ENCODE measurements around the gene TMLHE. TPM values are rescaled to one million over a fixed set of nuclear protein-coding genes. Genes with fewer than 3 reads are reported as not detected.
A peak's percentile ranks its signal among the peaks of the same experiment; 100 is the strongest.
"Not testable (repeated sequence)": the region's sequence is repeated elsewhere in the genome, so short reads cannot be mapped to it uniquely, and the experiment has no call there.

TMLHE gene
- total RNA-seq, 2 experiments from 2014 or later: 13.3 to 16.5 TPM

DNA sequence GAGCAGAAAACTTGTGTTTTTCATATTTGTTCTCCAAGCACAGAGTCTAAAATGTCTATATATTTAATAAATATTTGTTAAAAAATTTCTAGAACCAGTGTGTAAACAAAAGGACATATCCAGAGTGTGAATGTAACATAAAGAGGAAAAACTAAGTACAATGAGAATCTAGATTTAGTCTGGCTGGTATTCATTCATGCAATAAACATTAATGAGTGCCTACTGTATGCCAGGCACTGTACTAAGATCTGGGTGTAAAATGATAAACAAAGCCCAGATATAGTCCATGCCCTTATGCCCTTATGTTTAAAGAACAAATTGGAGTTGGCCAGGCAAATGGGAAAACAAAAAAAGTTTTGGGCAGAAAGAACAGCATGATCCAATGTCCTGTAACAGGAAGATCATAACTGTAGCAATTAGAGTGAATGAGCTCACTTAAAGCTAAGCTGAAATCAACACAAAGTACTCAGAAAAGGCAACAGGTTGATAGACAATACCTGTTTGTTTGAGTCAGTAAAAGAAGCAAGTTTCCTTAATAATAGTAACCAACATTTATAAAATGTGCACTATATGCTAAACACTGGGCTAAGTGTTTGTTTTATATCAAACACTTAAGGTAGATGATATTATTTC, 1.3 kb upstream of the TMLHE start:
- intact Hi-C loops (cut with DNase I, micrococcal nuclease): loop anchor here in 1 of 2 experiments (5.0 kb wide), 1 partner anchor 397 kb away; the partner anchor contains the start of gene VBP1
- POLR2A ChIA-PET: no interaction called here
- no peak overlapping the region for H3K27ac Mint-ChIP-seq
- DNase-seq (no peak), ATAC-seq (no peak)
- peaks cover 15% of the 10 kb centered on the region for H3K4me1 Mint-ChIP-seq
- peak overlapping the region; percentile 35 for H3K4me3 Mint-ChIP-seq
- no peaks in the 10 kb centered on the region for H3K9me3 Mint-ChIP-seq (ENCODE audit: low read depth)
- no peaks in the 10 kb centered on the region for H3K27me3 Mint-ChIP-seq
- CTCF ChIA-PET: no interaction called here
- H3K36me3 Mint-ChIP-seq (ENCODE audit: low read depth): peaks cover 3% of the 10 kb centered on the region

DNA sequence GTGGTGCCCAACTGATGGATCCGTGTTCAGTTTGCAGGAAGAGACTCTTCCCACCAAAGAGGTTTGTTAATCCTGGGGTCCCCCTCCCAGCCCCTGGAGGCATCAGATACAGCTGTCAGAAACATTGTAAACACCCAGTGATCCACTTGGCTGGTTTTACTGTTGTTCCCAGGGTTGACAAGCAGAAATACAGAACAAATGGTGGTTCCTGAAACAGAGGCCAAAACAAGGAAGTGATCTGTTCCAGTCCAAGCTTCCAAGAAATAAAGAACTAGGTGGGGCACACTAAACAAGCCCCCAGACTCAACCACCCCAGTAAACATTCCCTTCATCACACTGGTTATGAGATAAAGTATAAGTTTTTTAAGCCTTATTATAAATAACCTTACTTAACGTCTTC, 1.4 kb downstream of the TMLHE start:
- H3K36me3 Mint-ChIP-seq (ENCODE audit: low read depth): peaks cover 14% of the 10 kb centered on the region
- H3K4me1 Mint-ChIP-seq: peaks cover 31% of the 10 kb centered on the region

DNA sequence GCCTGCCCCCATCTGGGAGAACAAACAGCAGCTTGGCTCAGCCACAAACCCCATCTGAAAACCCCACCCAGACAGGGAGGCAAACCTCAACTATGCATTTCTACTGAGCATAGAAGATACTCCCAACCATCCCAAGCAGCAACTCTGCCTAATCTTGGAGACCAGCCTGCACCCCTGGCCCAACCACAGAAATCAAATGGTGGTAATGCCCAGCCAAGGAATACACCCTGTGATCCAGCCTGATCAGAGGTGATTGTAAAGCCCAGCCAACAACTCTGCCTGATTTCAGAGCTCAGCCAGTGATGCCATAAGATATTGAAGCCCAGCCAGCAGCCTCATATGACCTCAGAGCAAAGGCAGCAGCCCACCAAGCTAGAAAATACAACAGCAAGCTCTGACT, 19.8 kb downstream of the TMLHE start:
- peaks cover 22% of the 10 kb centered on the region for H3K9me3 Mint-ChIP-seq (ENCODE audit: low read depth)
- POLR2A ChIA-PET: no interaction called here

More for the DNA sequence above, 1.4 kb downstream of the TMLHE start:
- H3K27ac Mint-ChIP-seq: no peak overlapping the region
- ChIA-PET CTCF (no interaction called here), POLR2A (no interaction called here)
- H3K4me3 Mint-ChIP-seq: peak overlapping the region; percentile 90
- intact Hi-C loops (cut with DNase I, micrococcal nuclease): loop anchor here in 1 of 2 experiments (5.0 kb wide), 1 partner anchor 394 kb away; the partner anchor contains the start of gene VBP1
- DNase-seq: no peak
- ATAC-seq: no peak
- peaks cover 9% of the 10 kb centered on the region for H3K9me3 Mint-ChIP-seq (ENCODE audit: low read depth)
- H3K27me3 Mint-ChIP-seq: no peaks in the 10 kb centered on the region

DNA sequence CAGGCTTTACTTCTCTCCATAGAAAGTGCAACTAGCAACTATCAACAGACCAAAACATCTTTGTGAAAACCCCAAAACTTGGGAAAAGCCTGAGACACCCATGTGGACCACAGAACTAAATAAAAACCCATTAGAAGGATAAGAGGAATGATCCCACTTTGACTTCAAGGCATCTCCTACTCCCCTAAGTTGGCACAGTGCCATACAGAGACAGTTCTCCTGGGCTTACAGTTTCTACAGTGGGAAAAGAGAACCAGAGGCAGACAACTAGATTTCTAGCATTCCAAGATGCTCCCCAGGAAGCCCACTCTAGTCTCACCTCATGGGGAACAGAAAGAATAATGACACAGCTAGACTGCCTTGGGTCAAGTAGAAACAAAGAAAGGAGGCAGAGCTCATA, 20.4 kb downstream of the TMLHE start:
- ATAC-seq: no peak
- Mint-ChIP-seq H3K27me3 (no peaks in the 10 kb centered on the region), H3K4me1 (no peaks in the 10 kb centered on the region), H3K36me3 (ENCODE audit: low read depth) (peaks cover 27% of the 10 kb centered on the region), H3K27ac (no peak overlapping the region), H3K4me3 (no peak overlapping the region), H3K9me3 (ENCODE audit: low read depth) (peaks cover 21% of the 10 kb centered on the region)
- ChIA-PET CTCF (no interaction called here), POLR2A (no interaction called here)
- no peak for DNase-seq
- intact Hi-C loops (cut with DNase I, micrococcal nuclease): no loop called here

More for the DNA sequence above, 19.8 kb downstream of the TMLHE start:
- ATAC-seq (no peak), DNase-seq (no peak)
- no peaks in the 10 kb centered on the region for H3K4me1 Mint-ChIP-seq
- CTCF ChIA-PET: no interaction called here
- peaks cover 24% of the 10 kb centered on the region for H3K36me3 Mint-ChIP-seq (ENCODE audit: low read depth)
- H3K27me3 Mint-ChIP-seq: no peaks in the 10 kb centered on the region
- H3K4me3 Mint-ChIP-seq: no peak overlapping the region
- no peak overlapping the region for H3K27ac Mint-ChIP-seq
- intact Hi-C loops (cut with DNase I, micrococcal nuclease): no loop called here

DNA sequence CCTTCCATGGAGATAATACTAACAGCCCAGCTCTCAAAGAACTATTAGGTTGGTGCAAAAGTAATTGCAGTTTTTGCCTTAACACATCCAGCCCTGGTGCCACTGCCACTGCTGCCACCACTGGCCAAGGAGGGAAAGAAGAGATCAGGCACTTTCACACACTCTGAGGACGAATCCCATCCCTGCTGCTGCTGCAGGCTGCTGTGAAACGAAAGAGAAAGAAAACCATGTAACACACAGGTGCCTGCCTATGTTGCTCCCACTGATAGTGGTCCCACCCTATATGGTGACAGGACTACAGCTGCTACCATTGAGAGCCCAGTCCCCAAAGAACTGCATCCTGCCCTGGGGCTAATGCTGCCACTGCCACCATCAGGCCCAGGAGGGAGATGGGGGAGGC, 35.1 kb downstream of the TMLHE start:
- intact Hi-C loops (cut with DNase I, micrococcal nuclease): no loop called here
- H3K4me1 Mint-ChIP-seq: peaks cover 12% of the 10 kb centered on the region
- peaks cover 5% of the 10 kb centered on the region for H3K9me3 Mint-ChIP-seq (ENCODE audit: low read depth)
- no peaks in the 10 kb centered on the region for H3K27me3 Mint-ChIP-seq
- ATAC-seq (peak; percentile 53), DNase-seq (peak; percentile 18)
- POLR2A ChIA-PET: no interaction called here
- H3K27ac Mint-ChIP-seq: no peak overlapping the region
- H3K4me3 Mint-ChIP-seq: no peak overlapping the region
- CTCF ChIA-PET: no interaction called here
- H3K36me3 Mint-ChIP-seq (ENCODE audit: low read depth): peaks cover 15% of the 10 kb centered on the region

DNA sequence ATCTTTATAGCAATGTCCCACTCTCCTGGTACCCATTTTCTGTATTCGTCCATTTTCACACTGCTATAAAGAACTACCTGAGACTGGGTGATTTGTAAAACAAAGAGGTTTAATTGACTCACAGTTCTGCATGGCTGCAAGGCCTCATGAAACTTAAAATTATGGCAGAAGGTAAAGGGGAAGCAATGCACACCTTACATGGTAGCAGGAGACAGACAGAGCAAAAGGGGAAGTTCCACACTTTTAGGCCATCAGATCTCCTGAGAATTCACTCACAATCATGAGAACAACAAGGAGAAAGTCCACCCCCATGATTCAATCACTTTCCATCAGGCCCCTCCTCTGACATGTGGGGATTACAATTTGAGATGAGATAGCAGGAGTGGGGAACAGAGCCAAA, 49.7 kb downstream of the TMLHE start:
- Mint-ChIP-seq H3K9me3 (ENCODE audit: low read depth) (peaks cover 7% of the 10 kb centered on the region), H3K4me3 (no peak overlapping the region), H3K36me3 (ENCODE audit: low read depth) (peaks cover 37% of the 10 kb centered on the region), H3K4me1 (no peaks in the 10 kb centered on the region), H3K27me3 (no peaks in the 10 kb centered on the region), H3K27ac (no peak overlapping the region)
- ChIA-PET POLR2A (no interaction called here), CTCF (no interaction called here)
- intact Hi-C loops (cut with DNase I, micrococcal nuclease): no loop called here
- no peak for DNase-seq
- no peak for ATAC-seq

DNA sequence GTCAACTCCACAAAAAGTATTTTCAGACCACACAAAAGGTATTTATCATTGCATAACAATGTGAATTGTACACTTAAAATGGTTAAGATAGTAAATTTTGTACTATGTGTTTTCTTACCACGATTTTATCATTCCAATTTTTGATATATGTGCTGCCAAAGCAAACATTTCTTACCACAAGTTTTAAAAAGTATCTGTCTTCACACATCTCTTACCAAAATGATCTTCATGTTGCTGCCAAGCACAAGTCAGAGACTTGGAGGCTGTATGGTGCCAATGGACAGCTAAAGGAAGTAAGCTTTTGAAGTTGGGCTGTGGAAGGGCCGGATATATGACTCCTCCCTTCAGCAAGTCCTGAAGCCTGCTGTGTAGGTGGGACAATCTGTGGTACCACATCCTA, 67.9 kb downstream of the TMLHE start:
- Mint-ChIP-seq H3K4me1 (no peaks in the 10 kb centered on the region), H3K4me3 (no peak overlapping the region), H3K36me3 (ENCODE audit: low read depth) (peaks cover 41% of the 10 kb centered on the region), H3K27me3 (no peaks in the 10 kb centered on the region), H3K27ac (no peak overlapping the region), H3K9me3 (ENCODE audit: low read depth) (peaks cover 13% of the 10 kb centered on the region)
- ChIA-PET CTCF (no interaction called here), POLR2A (no interaction called here)
- DNase-seq (no peak), ATAC-seq (no peak)
- intact Hi-C loops (cut with DNase I, micrococcal nuclease): no loop called here

DNA sequence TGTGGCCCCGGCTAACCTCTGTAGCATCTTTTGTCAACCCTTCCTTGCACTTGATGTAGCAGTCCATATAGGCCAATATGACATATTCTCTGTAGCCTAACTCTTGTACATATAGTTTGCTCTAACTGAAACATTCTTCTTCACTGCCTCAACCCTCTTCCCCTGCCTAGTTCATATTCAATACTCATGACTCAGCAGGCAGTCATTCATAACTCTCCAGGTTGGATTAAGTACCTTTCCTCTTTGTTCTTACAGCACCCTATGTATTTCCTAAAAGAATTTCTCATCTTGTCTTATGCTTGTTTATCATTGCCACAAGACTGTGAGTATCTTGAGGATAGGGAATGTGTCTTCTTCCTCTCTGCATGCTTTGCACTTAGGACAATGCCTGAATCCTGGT, 76.9 kb downstream of the TMLHE start:
- H3K36me3 Mint-ChIP-seq (ENCODE audit: low read depth): peaks cover 14% of the 10 kb centered on the region
- DNase-seq (no peak), ATAC-seq (no peak)
- H3K4me1 Mint-ChIP-seq: no peaks in the 10 kb centered on the region
- ChIA-PET CTCF (no interaction called here), POLR2A (no interaction called here)
- H3K27me3 Mint-ChIP-seq: no peaks in the 10 kb centered on the region
- no peak overlapping the region for H3K4me3 Mint-ChIP-seq
- intact Hi-C loops (cut with DNase I, micrococcal nuclease): no loop called here
- no peak overlapping the region for H3K27ac Mint-ChIP-seq
- H3K9me3 Mint-ChIP-seq (ENCODE audit: low read depth): no peaks in the 10 kb centered on the region

DNA sequence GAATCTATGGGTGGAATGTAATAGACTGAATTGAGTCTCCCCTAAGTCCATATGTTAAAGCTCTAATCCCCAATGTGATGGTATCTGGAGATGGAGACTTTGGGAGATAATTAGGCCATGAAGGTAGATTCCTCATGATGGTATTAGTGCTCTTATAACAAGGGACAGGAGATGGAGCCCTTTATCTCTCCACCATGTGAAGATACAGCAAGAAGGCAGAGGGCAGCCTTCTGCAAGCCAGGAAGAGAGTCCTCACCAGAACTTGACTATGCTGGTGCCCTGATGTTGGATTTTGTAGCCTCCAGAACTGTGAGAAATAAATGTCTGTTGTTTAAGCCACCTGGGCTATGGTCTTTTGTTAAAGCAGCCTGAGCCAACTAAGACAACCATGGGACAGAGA, 78.0 kb downstream of the TMLHE start:
- Mint-ChIP-seq H3K27me3 (no peaks in the 10 kb centered on the region), H3K27ac (no peak overlapping the region), H3K4me3 (no peak overlapping the region), H3K4me1 (no peaks in the 10 kb centered on the region), H3K9me3 (ENCODE audit: low read depth) (no peaks in the 10 kb centered on the region), H3K36me3 (ENCODE audit: low read depth) (peaks cover 18% of the 10 kb centered on the region)
- DNase-seq (no peak), ATAC-seq (no peak)
- CTCF ChIA-PET: no interaction called here
- intact Hi-C loops (cut with DNase I, micrococcal nuclease): no loop called here
- POLR2A ChIA-PET: no interaction called here

DNA sequence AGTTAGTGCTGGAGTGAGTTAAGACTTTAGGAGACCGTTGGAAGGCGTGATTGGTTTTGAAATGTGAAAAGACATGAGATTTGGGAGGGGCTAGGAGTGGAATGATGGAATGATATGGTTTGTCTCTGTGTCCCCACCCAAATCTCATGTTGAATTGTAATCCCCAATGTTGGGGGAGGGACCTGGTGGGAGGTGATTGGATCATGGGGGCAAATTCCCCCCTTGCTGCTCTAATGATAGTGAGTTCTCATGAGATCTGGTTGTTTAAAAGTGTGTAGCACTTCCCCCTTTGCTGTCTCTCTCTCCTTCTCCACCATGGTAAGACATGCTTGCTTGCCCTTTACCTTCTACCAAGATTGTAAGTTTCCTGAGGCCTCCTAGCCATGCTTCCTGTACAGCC, 85.7 kb downstream of the TMLHE start:
- H3K27ac Mint-ChIP-seq; H3K4me3 Mint-ChIP-seq; H3K27me3 Mint-ChIP-seq; DNase-seq; H3K4me1 Mint-ChIP-seq; intact Hi-C loops (cut with DNase I, micrococcal nuclease); ATAC-seq; POLR2A ChIA-PET; CTCF ChIA-PET; H3K9me3 Mint-ChIP-seq (ENCODE audit: low read depth): not testable (repeated sequence)
- peaks cover 58% of the 10 kb centered on the region for H3K36me3 Mint-ChIP-seq (ENCODE audit: low read depth)

DNA sequence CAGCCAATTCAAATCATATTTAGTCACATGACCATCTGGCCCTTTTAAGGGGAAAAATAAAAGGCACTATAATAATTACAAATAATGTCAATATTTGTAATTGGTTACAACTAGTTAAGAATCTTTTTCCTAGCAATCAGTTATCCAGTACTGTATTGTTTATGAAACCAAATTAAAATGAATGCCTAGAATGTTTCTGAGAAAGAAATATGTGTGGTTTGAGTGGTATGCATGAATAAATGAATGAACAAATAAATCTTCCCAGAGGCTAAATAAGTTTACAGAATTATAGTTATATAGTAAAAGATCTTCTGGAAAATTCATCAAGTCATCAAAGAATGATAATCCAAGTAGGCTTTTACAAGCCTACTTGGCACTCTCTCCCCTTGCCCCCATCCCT, 98.5 kb downstream of the TMLHE start:
- Mint-ChIP-seq H3K4me1 (no peaks in the 10 kb centered on the region), H3K27me3 (no peaks in the 10 kb centered on the region), H3K9me3 (ENCODE audit: low read depth) (no peaks in the 10 kb centered on the region), H3K27ac (no peak overlapping the region), H3K36me3 (ENCODE audit: low read depth) (peaks cover 28% of the 10 kb centered on the region), H3K4me3 (no peak overlapping the region)
- ATAC-seq: no peak
- ChIA-PET POLR2A (no interaction called here), CTCF (no interaction called here)
- no peak for DNase-seq
- intact Hi-C loops (cut with DNase I, micrococcal nuclease): no loop called here

DNA sequence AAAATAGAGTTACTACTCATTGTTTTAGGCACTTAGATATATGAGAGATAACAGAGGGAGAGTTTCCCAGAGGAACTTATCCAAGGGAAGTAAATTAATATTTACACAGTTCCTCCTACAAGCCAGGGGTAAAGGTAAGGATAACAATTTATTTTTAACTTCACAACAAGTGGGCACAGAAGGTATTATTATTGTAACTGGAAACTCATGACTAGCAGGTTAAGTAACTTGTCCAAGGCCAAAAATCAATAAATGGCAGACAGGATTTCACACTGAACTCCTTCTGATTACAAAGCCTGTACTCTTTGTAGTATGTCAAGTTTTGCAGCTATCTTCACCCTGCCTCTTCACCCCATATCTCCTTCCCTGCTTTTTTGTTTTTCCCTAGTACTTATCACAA, 107.5 kb downstream of the TMLHE start:
- H3K27ac Mint-ChIP-seq: no peak overlapping the region
- H3K9me3 Mint-ChIP-seq (ENCODE audit: low read depth): no peaks in the 10 kb centered on the region
- no peaks in the 10 kb centered on the region for H3K4me1 Mint-ChIP-seq
- DNase-seq (no peak), ATAC-seq (no peak)
- H3K36me3 Mint-ChIP-seq (ENCODE audit: low read depth): peaks cover 18% of the 10 kb centered on the region
- no peaks in the 10 kb centered on the region for H3K27me3 Mint-ChIP-seq
- intact Hi-C loops (cut with DNase I, micrococcal nuclease): no loop called here
- ChIA-PET POLR2A (no interaction called here), CTCF (no interaction called here)
- H3K4me3 Mint-ChIP-seq: no peak overlapping the region

DNA sequence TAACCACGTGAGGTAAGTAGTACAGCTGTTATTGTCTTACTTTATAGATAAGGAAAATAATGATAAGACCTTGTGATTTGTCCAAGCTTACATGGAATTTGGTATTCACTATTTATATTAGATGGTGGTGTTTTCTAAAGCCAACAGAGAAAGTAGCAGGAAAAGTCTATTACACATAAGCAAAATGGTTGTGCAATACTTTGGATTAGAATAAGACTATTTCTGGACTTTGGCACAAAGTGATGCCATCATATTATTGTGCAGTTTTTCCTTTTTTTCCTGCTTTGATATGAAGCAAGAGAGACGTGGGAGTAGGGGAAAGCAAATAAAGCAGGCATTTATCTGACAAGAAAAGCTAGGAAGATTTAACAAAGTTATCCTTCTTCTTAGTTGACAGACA, 117.6 kb downstream of the TMLHE start:
- DNase-seq; H3K4me1 Mint-ChIP-seq; intact Hi-C loops (cut with DNase I, micrococcal nuclease); CTCF ChIA-PET; H3K4me3 Mint-ChIP-seq; POLR2A ChIA-PET; H3K9me3 Mint-ChIP-seq (ENCODE audit: low read depth); H3K27me3 Mint-ChIP-seq; H3K27ac Mint-ChIP-seq; H3K36me3 Mint-ChIP-seq (ENCODE audit: low read depth); ATAC-seq: not testable (repeated sequence)

Measured in activated CD4-positive, alpha-beta T cell treated with anti-CD3 and anti-CD28 coated beads for 36 hours (primary cell).